GM04503 (cell line): ENCODE results near the gene ACTMAP.
"Not testable (repeated sequence)": the region's sequence is repeated elsewhere in the genome, so short reads cannot be mapped to it uniquely, and the experiment has no call there.

Experiments
- DNase-seq: peaks from one replicate; pipeline ENCODE4 v3.0.0-alpha.2; 2012; ENCODE audit warnings: low read depth

The ACTMAP gene

DNA sequence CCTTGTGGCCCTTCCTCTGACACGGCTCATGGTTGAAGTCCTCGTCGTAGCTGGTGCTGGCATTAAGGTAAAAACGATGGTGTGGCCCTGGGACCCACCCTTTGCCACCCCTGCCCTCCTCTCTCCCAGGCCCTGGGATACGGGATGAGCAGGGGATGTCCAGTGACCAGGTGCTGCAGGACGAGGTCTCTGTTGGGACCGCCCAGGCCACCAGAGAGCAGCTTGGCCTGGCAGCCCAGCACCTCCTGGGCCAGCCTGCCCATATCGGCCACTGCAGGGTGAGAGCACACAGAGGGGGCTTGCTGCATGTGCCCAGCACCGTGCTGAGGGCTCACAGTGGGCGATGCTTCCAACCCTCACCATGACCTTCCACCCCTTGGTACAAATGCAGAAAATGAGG, 6.4 kb downstream of the ACTMAP start:
- no peak for DNase-seq

DNA sequence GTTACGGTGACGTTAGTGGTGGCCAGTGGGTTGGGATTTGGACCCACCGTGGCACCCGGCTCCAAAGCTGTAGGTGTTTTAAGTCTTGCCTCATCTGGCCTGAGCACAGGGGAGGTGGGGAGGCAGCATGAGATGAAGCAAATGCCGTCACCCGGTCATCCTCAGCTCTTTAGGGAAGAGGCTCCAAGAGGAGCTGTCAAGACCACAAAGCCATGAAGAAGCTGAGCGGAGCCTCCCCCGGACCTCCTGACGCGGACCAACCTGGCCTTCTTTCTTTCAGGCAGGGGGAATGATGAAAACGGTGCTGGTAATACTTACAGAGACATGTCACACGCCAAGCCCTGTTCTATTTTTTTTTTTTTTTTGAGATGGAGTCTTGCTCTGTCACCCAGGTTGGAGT, 7.4 kb downstream of the ACTMAP start:
- DNase-seq: no peak

DNA sequence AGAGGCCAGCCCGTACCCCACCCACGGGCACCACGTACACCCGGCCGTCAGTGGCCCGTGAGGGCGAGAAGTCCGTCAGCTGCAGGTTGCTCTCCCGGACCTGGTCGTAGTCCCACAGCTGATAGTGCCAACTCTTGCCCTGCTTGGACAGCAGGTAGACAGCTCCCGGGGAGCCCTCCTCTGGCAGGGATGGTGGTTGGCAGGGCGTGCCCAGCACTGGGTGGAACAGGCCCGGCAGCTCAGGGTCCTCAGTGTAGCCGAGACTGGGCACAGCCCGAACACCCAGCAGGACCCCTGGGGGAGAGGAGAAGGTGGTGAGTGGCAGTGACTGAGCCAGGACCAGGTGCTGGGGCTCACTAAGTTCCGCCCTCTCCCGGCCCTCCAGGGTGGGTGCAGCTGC, 7.8 kb downstream of the ACTMAP start:
- no peak for DNase-seq

DNA sequence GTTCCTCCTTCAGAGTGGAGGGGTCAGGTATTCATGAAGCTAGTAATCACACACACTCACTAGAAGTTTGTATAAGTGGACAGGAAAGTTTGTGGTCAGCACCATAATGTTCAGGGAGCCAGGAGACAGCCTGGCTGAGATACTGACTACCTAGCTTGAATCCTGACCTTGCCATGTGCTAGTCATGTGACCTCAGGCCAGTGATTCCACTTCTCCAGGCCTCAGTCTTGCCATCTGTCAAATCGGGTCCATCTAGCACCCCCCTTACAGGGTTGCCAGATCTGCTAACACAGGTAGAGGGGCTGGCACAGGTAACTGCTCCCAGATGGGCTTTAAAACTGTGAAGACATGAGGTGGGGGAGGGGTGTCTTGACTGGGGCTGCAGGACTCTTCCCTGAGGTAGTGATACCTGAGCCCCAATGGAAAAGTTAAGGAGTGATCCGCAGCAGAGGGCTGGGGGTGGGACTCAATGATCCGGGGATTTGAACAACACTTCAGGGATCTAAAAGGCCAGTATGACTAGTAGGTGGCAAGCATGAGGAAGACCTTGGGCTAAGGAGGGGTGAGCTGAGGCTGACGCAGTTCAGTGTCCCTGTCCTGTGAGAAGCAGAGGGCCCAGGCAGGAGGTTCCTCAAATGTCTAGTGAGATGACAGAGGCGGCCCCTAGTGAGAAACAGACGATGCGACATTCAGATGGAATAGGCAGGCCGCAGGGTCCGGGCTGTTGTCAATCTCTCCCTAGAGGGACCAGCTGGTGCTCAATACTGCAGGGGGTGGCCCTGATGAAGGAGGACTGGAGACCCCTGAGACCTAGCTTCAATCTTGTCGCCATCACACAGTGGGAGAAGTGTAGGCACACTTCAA, 8.5 kb downstream of the ACTMAP start:
- DNase-seq: no peak

DNA sequence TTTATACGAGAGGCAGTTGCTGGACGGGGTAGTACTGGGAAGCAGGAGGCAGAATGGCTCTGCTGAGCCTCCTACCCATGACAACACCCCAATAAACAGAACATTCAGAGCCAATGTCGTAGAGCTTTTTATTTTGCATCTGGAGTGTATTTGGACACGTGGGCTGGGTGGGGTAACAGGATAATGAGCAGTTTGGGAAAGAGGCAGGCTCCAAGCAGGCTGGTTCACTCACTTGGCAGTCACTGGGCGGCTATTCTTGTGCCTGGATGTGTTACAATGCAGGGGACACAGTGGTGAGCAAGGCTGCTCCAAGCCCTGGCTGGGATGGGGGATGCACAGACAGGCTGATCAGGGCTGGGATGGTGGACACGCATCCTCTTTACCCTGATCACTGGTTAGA, 9.5 kb downstream of the ACTMAP start:
- DNase-seq: peak; percentile 83

DNA sequence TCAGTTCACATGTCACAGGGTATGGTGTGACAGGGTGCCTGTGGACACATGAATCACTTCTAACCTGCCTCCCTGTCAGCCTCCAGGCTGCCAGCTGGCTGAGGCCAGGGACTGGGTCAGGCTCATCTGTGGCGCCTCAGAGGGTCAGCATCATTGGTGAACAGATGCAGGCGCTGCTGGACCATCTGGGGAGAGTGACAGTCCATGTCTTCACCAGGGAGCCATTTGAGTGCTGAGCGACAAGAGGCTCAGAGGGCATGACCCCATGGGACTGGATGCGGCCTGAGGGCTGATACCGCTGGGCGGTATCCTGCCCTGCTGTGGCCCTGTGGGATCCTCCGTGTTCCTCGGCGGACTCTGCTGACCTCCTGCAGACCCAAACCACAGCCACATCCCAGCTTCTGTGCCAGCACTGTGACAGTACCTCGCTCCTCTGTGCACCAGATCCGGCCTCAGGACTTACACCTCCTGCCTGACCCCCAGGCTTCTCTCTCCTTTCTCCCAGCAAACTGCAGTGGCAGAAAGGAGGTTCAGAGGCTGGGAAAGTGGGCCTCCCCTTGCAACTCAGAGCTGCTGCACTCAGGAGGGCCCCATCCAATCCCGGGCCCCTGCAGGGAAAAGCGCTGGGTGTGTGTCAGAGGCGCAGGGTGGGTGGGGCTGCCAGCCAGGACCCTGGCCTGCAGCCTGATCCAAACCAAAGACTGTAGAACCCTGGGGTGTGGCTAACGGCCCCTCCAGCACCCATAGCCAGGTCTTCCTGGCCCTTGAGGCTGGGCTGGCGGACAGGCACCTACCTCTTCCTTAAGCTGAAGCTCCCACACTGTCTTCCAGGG, 10.2 kb downstream of the ACTMAP start:
- DNase-seq: no peak

DNA sequence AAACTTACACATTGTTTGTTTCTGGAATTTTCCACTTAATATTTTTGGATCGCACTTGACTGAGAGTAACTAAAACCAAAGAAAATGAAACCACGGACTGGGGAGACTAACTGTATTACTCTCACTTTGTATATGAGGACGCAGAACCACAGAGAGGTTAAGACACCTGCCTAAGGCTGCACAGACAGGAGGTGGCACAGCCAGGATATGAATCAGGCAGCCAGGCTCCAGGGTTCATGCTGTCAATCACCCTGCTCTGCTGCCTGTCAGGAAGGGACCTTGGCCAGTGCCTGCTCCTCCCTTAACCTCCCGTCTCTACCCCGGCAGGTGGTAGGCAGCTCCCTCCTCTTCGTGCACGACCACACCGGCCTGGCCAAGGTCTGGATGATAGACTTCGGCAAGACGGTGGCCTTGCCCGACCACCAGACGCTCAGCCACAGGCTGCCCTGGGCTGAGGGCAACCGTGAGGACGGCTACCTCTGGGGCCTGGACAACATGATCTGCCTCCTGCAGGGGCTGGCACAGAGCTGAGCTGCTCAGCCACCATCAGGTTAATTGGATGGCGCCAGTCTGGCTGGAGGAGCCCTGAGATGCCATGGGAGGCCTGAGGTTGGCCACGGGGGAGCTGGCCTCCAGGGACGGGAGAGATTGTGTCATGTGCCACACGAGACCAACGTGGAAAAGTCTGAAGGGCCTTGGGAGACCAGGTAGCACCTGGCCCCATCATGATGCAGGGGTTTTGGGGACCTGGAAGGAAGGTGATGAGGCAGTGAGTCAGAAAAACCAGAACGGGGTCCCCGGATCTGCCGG, 11.0 kb downstream of the ACTMAP start:
- no peak for DNase-seq

DNA sequence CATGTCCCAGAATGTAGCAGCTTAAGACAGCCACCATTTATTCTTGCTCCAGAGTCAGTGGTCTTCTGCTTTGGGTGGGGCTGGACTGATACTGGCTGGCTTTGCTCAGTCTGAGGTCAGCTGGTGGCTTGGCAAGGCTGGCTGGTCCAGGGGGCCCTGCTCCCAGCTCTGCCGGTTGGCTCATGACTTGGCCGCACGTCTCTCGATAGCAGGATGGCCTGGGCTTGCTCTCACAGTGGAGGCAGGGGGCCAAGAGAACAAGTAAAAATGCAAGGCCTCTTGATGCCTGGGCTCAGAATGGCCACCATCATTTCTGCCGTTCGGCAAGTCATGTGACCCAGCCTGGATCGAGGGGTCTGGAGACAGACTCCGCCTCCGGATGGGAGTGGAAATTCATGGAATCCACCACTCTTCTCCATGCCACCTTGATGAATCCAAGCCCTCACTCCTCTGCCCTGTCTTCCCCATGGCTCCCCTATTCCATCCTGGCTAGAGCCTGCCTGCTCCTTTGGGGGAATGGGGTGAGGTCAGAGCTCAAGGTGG, 13.1 kb downstream of the ACTMAP start:
- no peak for DNase-seq

DNA sequence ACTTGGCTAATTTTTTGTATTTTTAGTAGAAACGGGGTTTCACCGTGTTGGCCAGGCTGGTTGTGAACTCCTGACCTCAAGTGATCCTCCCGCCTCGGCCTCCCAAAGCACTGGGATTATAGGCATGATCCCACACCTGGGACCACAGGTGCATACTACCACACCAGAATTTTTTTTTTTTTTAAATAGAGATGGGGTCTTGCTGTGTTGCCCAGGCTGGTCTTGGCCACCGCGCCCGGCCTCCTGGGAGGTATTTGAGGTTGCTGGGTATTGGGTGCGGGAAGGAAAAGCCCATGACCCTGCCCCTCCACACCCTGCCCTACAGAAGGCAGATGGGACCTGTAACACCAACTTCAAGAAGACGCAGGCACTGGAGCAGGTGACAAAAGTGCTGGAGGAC, 13.6 kb downstream of the ACTMAP start:
- no peak for DNase-seq

DNA sequence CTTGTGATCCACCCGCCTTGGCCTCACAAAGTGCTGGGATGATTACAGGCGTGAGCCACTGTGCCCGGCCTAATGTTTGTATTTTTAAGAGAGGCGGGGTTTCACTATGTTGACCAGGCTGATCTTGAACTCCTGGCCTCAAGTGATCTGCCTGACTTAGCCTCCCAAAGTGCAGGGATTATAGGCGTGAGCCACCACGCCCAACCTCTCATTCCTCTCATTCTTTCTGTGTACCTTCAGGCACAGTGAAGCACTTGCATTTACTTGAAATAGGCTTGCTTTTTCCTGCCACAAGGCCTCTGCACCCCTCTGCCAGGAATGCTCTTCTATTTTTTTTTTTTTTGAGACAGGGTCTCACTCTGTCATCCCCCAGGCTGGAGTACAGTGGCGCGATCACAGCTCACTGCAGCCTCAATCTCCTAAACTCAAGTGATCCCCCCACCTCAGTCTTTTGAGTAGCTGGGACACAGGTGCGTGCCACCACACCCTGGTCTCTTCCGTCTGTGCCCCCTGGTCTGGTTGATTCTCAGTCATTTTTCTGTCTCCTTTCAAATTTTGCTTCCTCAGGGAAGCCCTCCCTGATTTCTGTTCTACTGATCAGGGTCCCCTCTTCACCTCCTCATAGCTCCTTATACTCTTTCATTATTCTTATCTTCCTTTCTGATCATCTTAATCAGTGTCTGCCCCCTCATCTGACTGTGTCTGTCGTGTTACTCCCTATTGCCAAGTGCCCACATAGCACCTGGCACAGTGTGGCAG, 15.1 kb downstream of the ACTMAP start:
- DNase-seq: no peak

DNA sequence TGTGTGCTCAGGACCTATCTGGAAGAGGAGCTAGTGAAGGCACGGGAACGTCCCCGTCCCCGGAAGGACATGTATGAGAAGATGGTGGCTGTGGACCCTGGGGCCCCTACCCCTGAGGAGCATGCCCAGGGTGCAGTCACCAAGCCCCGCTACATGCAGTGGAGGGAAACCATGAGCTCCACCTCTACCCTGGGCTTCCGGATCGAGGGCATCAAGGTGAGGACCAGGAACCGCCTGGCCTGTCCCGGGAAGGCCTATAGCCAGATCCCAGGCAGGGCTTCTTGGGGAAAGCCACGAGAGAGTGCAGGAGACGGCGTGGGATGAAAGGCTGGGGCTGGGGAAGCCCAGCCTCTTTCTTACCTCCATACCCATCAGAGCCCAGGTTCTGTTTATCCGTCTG, 17.1 kb downstream of the ACTMAP start:
- no peak for DNase-seq

DNA sequence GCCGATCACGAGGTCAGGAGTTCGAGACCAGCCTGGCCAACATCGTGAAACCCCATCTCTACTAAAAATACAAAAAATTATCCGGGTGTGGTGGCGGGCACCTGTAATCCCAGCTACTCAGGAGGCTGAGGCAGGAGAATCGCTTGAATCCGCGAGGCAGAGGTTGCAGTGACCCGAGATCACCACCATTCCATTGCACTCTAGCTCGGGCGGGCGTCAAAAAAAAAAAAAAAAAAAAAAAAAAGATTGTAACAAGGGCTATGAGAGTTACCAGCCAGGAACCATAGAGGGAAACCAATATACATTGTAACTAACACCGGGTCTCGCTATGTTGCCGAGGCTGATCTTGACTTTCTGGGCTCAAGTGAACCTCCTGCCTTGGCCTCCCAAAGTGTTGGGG, 18.0 kb downstream of the ACTMAP start:
- DNase-seq: not testable (repeated sequence)

DNA sequence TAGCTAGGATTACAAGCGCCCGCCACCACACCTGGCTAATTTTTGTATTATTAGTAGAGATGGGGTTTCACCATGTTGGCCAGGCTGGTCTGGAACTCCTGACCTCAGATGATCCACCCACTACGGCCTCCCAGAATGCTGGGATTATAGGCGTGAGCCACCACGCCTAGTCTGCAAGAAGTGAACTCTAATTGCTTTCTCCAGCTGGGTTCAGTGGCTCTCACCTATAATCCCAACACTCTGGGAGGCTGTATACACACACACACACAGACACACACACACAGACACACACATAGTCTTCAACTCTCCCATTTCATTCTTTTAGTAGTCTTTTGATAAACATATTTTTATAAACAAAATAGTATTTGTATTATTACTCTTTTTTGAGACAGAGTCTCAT, 20.2 kb downstream of the ACTMAP start:
- DNase-seq: not testable (repeated sequence)

DNA sequence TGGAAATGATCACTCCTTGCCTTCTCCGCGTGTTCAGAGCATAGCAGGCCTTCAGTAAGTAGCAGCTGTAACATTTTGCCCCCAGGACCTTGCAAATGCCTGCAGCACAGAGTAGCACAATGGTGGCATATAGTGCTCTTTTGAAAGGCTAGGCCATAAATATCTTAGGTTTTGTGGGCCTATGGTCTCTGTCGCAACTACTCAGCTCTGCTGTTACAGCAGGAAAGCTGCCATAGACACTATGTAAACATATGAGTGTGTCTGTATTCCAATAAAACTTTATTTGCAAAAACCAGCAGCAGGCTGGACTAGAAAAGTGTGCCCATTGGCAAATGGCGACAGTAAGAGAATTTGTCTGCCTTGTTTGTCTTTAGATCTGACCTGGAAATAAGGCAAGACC, 24.0 kb downstream of the ACTMAP start:
- DNase-seq: no peak

DNA sequence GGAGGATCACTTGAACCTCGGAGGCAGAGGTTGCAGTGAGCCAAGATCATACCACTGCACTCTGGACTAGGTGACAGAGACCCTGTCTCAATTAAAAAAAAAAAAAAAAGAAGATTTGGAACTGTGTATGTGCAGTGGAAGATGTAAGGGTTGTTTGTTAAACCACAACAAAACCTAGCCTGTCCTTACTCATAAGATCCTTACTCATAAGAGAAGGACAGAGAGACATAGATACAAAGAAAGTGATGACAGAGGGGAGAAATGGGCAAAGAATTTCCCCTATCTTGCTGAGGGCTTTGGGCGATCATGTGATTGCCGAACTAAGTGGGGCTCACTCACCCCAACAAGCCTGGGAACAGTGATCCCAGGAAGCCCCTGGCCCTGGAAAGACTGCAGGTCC, 25.4 kb downstream of the ACTMAP start:
- DNase-seq: no peak

DNA sequence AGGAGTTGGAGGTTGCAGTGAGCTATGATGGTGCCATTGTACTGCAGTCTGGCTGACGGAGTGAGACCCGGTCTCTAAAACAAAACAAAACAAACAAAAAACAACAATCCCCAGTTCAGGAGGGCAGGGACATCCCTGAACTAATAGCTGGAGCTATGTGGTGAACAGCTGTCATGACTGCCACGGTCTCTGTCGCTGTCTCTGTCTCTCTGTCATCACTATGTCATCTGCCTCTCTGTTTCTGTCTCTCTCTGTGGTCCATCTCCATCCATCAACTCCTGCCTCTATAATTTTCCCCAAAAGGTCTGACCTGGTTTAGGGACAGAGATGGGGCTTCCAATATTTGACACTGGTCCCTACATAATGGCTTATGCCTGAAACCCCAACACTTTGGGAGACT, 26.0 kb downstream of the ACTMAP start:
- no peak for DNase-seq

DNA sequence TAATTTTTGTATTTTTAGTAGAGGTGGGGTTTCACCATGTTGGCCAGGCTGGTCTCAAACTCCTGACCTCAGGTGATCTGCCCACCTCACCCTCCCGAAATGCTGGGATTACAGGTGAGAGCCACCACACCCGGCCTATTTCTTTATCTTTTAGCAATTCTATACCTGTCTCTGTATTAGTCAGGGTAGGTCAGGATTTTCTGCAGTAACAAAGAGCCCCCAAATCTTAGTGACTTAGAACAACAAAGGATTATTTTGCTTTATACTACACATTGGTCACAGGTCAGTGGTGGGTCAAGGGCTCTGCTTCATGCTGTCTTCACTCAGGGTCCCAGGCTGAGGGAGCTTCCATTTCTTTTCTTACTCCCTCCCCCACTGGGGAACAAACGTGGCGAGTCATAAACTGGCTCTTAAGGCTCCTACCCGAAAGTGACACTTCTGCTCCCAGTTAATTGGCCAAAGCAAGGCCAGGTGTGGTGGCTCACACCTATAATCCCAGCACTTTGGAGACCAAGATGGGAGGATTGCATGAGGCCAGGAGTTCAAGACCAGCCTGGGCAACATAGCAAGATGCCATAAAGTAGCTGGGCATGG, 26.5 kb downstream of the ACTMAP start:
- DNase-seq: no peak

DNA sequence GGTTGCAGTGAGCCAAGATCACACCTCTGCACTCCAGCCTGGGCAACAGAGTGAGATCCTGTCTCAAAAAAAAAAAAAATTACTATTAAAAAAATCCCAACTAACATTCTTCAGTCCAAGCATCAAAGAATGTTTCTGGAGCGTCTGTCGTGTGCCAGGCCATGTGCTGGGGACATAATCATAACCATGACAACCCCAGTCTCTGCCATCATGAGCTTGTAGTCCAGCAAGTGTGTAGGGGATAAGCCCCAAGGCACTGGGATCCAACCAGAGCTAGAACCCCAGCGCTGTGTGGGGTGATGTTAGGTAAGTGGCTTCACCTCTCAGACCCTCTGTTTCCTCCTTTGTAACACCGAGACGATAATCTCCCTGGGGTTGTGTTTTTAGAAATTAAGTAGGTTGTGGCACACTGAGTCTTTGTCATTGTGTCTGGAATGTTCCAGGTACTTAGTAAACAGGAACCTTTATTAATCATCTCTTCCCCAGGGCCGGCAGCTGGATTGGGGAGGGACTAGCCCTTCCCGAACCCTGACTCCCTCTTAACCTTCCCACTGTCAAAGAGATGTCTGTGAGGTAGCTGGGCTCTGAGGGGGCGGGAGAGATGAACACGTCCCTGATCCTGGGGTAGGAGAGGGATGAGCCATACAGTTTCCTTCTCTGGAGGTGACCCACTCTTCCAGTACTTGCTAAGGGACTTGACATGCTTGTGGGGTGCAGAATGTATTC, 28.2 kb downstream of the ACTMAP start:
- no peak for DNase-seq

DNA sequence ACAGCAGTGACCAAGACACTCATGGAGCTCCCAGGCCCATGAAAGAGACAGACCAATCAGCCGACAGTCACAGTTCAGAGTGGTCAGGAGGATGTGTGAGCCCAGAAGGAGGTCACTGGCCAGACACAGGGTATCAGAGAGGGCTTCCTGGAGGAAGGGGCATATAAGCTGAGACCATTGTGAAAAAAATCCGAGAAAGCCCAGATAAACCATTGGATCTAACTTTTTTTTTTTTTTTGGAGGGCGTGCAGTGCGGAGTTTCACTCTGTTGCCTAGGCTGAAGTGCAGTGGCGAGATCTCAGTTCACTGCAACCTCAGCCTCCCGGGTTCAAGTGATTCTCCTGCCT, 29.2 kb downstream of the ACTMAP start:
- DNase-seq: no peak

DNA sequence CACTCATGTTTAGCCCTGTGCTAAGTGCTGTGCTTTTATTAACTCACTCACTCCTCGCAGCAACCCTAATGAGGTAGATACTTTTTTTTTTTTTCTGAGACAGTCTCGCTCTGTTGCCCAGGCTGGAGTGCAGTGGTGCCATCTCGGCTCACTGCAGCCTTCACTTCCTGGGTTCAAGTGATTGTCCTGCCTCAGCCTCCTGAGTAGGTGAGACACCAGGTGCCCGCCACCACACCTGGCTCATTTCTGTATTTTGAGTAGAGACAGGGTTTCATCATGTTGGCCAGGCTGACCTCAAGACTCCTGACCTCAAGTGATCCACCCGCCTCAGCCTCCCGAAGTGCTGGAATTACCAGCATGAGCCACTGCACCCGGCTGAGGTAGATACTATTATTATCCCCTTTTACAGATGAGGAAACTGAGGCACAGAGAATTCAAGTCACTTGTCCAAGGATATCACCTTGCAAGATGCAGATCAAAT, 30.8 kb downstream of the ACTMAP start:
- DNase-seq: no peak
